ENCODE results near the gene PERM1.
"Not testable (repeated sequence)": the region's sequence is repeated elsewhere in the genome, so short reads cannot be mapped to it uniquely, and the experiment has no call there.

DNA sequence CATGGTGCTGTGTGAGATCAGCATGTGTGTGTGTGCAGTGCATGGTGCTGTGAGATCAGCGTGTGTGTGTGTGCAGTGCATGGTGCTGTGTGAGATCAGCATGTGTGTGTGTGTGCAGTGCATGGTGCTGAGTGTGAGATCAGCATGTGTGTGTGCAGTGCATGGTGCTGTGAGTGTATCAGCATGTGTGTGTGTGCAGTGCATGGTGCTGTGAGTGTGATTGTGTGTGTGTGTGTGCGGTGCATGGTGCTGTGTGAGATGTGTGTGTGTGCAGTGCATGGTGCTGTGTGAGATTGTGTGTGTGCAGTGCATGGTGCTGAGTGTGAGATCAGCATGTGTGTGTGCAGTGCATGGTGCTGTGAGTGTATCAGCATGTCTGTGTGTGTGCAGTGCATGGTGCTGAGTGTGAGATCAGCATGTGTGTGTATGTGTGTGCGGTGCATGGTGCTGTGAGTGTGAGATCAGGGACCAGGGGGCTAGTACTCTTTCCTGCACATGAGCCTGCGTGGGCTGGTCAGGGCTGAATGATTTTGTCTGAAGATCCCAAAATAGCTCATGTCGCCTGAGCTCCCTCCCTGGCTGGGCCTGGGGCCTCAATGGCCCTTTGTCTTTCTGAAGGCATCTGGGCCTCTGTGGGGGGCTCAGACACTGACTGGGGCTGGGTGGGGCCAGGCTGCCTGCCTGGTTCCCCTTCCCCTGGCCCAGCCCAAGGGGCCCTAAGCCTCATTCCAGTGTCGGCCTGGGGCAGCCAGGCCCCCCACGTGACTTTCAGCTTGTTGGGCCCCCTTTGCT is 49.2 kb upstream of the PERM1 start:
- not testable (repeated sequence) for TF ChIP-seq YY1 (IDR thresholded peaks at IDR 0.05; ENCODE audit: insufficient read depth, insufficient read length); ZNF274 (IDR thresholded peaks at IDR 0.05; ENCODE audit: low read depth, low read length)
